NCI-H128 (cell line): Measurements from ENCODE around the gene PCBP3.
"Not testable (repeated sequence)": the region's sequence is repeated elsewhere in the genome, so short reads cannot be mapped to it uniquely, and the experiment has no call there.

Experiments
- DNase-seq: peaks from one replicate; lab custom pipeline; 2025; ENCODE audit not compliant: unreplicated experiment; lab: John Stamatoyannopoulos, UW

Gene PCBP3

DNA sequence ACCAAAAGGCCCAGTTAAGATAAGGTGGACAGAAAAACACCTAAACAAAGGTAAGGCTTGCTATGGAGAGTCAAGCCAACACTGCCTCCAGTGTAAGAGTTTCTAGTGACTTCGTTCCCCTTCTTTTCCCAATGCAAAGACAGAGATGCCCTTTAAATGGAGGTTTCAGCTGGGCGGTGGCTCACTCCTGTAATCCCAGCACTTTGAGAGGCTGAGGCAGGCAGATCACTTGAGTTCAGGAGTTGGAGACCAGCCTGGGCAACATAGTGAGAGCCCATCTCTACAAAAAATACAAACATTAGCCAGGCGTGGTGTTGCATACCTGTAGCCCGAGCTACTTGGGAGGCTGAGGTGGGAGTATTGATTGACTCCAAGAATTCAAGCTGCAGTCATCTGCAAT is 314.0 kb downstream of the PCBP3 start:
- DNase-seq, result no peak

DNA sequence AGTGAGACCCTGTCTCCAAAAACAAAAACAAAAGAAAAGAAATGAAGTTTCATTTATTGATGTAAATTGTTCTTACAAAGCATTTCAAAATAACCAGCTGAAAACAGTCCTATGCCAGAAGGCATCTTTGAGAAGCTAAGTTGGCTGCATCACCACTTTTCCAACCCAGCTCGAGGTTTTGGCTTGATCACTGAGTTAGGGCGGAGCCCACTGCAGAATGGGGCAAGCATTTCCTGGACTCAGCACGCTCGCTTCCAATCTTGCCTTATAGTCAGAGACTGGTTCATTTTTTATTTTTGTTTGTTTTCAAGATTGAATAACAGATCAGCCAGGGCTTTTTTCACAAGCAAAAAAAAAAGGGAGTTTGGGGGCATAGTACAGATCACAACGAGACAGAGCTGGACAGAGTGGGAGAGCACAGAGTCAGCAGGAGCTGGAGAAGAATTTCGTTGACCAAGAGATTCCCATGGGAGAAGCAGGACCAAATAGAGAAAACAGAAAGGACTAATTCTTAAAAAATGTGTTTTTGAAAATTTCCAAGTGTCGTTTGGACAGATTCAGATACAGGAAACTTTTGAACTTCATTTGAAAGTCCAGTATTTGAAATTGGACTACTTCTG is 314.6 kb downstream of the PCBP3 start:
- DNase-seq, result no peak

DNA sequence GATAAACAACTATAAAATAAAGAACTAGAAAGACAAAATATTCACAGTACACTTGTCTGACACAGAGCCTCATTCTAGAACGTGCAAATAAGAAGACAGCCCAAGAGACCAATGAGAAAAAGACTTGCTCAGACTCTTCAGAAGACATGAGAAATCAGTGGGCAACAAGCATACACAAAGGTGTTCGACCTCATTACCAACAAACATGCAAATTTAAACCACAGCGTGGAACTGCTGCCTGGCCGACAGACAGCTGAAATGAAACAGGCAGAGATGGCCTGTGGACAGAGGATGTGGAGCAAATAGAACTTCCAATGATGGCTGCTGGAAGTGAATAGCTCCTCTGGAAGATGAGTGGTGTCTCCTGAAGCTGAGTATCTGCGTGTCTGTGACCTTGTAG is 315.7 kb downstream of the PCBP3 start:
- no peak for DNase-seq

- no peak for DNase-seq
Measured at GRCh38 chr21:45959779-45960390, 316.4 kb downstream of the PCBP3 start.

DNA sequence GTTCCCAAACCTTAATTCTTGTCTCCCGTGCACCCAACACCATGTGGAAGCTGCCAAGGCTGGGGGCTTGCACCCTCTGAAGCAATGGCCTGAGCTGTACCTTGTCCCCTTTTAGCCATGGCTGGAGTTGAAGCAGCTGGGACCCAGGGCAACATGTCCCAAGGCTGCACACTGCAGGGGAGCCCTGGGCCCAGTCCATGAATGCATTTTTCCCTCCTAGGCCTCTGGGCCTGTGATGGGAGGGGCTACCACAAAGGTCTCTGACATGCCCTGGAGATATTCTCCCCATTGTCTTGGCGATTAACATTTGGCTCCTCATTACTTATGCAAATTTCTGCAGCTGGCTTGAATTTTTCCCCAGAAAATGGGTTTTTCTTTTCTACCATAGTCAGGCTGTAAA is 317.9 kb downstream of the PCBP3 start:
- not testable (repeated sequence) for DNase-seq

DNA sequence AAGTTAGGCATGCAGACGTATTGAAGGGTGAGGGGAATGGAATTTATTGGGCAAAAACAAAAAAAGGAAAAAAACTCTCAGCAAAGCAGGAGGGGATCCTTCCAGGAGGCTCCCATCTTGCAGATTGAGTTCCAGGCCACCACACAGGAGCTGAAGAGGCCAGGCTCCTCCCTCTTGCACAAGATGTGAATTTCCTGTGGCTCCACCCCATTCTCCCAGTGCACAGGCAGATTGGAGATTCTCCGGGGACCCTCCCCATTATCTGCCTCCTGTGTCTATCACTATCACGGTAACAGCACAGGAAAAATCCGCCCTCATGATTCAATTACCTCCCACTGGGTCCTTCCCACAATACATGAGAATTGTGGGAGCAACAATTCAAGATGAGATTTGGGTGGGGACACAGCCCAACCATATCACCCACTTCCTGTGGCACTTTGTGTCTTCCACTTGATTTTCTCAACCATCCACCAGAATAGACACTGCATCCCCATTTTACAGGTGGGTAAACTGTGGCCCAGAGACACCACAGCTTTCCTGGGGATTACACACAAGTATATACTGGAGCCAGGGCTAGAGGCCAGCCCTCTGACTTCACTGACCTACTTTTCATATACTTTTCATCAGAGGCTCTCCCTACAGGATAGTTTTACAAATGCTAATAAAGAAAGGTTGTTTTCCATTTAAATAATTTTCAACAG is 319.2 kb downstream of the PCBP3 start:
- no peak for DNase-seq

DNA sequence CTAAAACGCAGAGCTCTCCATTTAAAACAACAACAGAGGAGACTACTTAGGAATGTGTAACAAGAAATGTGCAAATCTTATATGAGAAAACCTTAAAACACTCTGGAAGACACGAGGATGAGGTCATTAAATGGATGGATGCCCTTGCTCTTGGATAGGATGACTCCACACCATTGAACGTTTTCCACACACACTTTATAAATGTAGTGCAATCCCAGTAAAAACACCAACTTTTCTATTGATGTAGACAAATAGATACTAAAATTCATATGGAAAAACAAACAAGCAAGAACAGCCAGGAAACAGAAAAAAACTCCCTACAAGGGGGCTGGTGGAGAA is 319.7 kb downstream of the PCBP3 start:
- DNase-seq, result no peak

DNA sequence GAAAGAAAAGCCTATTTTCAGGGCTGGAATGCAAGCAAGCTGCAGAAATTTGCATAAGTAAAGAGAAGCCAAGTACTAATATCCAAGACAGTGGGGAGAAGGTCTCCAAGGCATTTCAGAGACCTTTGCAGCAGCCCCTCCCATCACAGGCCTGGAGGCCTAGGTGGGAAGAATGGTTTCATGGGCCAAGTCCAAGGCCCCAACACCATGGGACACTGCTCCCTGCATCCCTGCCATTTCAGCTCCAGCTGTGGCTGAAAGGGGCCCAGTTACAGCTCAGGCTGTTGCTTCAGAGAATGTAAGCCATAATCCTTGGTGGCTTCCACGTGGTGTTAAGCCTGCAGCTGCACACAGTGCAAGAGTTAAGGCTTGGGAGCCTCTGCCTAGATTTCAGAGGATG is 321.1 kb downstream of the PCBP3 start:
- DNase-seq, result no peak

GRCh38 chr21:45965084-45965809 is 321.7 kb downstream of the PCBP3 start:
- no peak for DNase-seq

GRCh38 chr21:45966791-45967394 is 323.4 kb downstream of the PCBP3 start:
- no peak for DNase-seq

DNA sequence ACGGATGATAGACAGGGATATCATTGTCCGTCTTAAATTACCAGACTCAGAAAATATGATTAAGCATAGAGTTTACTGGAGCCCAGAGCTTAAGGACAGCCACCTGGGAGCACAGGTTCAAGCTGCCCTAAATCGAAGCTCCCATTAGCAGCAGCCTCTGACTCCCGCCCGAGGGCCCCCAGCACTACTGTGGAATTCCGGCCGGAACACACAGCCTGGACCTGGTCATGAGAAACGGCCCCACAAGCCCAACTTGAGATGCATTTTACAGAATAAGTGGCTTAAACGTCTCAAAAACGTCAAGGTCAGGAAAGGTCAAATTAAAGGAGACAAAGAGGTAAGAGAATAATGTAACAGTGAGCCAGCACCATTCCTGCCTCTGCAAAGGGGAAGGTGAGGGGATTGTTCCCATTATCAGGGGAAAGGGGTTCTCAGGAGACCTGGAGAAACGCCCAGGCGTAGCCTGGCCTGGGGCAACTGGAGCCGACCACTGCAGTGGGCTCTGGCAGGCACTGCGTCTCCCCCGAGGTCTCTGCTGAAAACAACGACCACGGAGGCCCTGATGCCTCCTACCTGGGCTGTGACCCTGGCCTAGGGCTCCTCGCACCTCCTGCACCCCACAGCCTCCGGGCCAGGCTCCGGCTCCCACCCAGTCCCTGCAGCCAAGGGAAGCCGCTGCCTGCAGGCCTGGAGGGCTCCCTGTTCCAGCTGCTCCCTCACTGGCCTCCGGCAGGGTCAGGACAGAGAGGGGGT is 326.6 kb downstream of the PCBP3 start:
- DNase-seq, result no peak

DNA sequence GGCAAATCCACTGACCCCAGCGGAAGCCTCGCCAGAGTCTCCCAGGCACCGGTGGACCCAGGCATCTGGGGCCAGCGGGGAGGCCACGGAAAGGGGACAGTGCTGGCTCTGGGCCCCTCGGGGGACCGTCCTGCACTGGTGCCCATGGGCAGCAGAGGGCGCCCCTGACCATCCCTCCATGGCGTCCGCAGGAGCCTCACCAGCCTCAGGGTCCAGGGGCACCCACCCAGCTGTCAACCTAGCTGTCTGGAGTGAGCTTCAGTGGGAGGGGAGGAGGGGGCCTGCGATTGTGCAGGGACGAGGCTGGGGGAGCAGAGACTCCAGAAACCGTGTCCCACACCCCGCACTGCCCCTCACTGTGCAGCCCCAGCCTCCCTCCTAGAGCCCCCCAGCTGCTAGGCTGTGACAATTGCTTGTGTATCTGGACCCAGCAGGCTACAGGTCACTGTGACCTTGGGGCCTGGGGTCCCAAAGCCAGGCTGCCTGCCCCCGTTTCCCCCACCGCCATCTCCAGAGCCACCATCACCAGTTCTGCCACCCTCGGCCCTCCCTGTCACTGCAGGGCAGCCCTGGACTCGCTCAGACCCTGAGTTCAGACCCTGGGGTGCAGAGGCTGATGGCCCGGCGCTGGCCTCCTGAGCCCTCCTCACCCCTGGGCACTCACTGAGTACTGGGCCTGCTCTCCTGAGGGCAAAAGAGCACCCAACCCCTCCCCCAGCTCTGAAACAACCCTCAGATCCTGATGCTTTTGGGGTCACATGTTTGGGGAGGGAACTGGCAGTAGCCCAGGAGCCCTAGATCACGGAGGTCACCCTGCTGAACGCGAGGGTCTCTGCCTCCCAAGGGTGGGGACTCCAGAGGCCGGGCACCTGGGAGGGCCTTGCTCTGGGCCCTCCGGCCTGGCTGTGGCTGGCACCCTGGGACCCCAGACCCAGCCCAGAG is 327.4 kb downstream of the PCBP3 start:
- no peak for DNase-seq

- no peak for DNase-seq
Measured at GRCh38 chr21:45971616-45972352, 328.3 kb downstream of the PCBP3 start.

GRCh38 chr21:45972353-45972715 is 328.8 kb downstream of the PCBP3 start:
- DNase-seq, result no peak

- no peak for DNase-seq
Measured at GRCh38 chr21:45972716-45973474, 329.4 kb downstream of the PCBP3 start.

DNA sequence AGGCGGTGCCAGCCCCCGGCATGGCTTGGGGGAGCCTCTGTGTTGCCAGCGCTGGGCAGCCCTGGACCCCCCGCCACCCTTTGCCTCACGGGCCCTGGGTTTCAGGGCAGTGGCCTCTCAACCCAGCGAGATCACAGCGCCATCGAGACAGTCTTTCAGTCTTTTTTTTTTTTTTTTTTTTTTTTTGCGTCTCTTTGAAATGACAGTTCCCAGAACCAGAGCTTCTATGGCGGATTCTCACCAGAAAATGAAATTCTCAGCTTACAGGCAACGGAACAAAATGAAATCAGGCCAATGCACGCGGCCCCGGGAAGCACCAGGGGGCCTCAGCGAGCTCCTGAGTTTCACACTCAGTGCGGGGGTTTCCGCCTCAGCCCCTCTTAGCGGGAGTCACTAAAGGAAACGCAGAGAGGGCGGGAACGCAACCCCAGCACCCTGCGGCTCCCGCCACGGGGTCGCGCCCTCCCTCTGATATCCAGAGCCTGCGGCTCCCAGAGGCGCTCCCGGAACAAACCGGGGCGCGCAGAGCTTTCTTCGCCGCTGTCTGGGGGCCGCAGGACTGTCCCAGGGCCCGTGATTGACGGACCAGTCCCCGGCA is 330.0 kb downstream of the PCBP3 start:
- no peak for DNase-seq

- no peak for DNase-seq
Measured at GRCh38 chr21:45974073-45975019, 330.8 kb downstream of the PCBP3 start.
